ENCODE data around the gene N4BP2L2.

- TF ChIP-seq YY1 (IDR thresholded peaks at IDR 0.05; ENCODE audit: insufficient read depth, insufficient read length), result no peak
- no peak for TF ChIP-seq ZNF274 (IDR thresholded peaks at IDR 0.05; ENCODE audit: low read depth, low read length)
- no peak for TF ChIP-seq SUZ12 (IDR thresholded peaks at IDR 0.05; ENCODE audit: extremely low read depth, insufficient read depth, insufficient read length)
These were observed 66.4 kb downstream of the N4BP2L2 start for GRCh38 chr13:32472194-32472621.
